Mesenchymal stem cell (in vitro differentiated cells and primary cell): ENCODE measurements around the gene CBLN3.

Experiments used
- DNase-seq: peaks from one replicate; pipeline ENCODE4 v3.0.0-alpha.2; 2013
- H2AFZ ChIP-seq: one replicate; pipeline ENCODE4 v1.6.1; 2013; ENCODE audit warnings: low read depth, mild to moderate bottlenecking, control low read depth, inconsistent platforms, low read length, moderate library complexity
- H2AK5ac ChIP-seq: 2 replicates; pipeline ENCODE4 v1.6.1; 2013; ENCODE audit warnings: low read length, moderate library complexity, mild to moderate bottlenecking, inconsistent platforms; ENCODE audit not compliant: severe bottlenecking
- H2BK120ac ChIP-seq: one replicate; pipeline ENCODE4 v1.6.1; 2013; ENCODE audit warnings: low read depth, mild to moderate bottlenecking, inconsistent platforms, low read length, moderate library complexity
- H2BK12ac ChIP-seq, 2 experiments: one replicate each; pipeline ENCODE4 v1.6.1; 2013; ENCODE audit warnings: inconsistent platforms in 2 of 2, low read length in 2 of 2, mild to moderate bottlenecking in 2 of 2, moderate library complexity in 2 of 2, control low read depth in 1 of 2
- H2BK15ac ChIP-seq: one replicate; pipeline ENCODE4 v1.6.1; 2013; ENCODE audit warnings: mild to moderate bottlenecking, low read depth, inconsistent platforms; ENCODE audit not compliant: poor library complexity, severe bottlenecking
- H2BK5ac ChIP-seq: 2 replicates; pipeline ENCODE4 v1.6.1; 2013; ENCODE audit warnings: low read depth, mild to moderate bottlenecking, low read length, control low read depth, inconsistent platforms; ENCODE audit not compliant: poor library complexity, severe bottlenecking
- H3K14ac ChIP-seq, 2 experiments: one replicate each; pipeline ENCODE4 v1.6.1; 2013; ENCODE audit warnings: inconsistent platforms in 2 of 2, low read length in 2 of 2, control low read depth in 1 of 2, mild to moderate bottlenecking in 1 of 2, moderate library complexity in 1 of 2
- H3K18ac ChIP-seq, 2 experiments: one replicate each; pipeline ENCODE4 v1.6.1; 2013; ENCODE audit warnings: inconsistent platforms in 2 of 2, low read length in 2 of 2, control low read depth in 1 of 2, low read depth in 1 of 2, mild to moderate bottlenecking in 1 of 2
- H3K23ac ChIP-seq, 2 experiments: one replicate each; pipeline ENCODE4 v1.6.1; 2013; ENCODE audit warnings: inconsistent platforms in 2 of 2, low read length in 2 of 2, mild to moderate bottlenecking in 2 of 2, moderate library complexity in 2 of 2, control low read depth in 1 of 2
- H3K27ac ChIP-seq: 2 replicates; pipeline ENCODE4 v1.5.1; 2013; ENCODE audit warnings: mild to moderate bottlenecking, moderate library complexity, low read length, control low read depth, inconsistent platforms; ENCODE audit not compliant: poor library complexity, severe bottlenecking
- H3K27me3 ChIP-seq, 2 experiments: 2 replicates each; pipeline versions ENCODE4 v1.6.1 to v1.7.0; 2013; ENCODE audit warnings: low read length in 2 of 2, mild to moderate bottlenecking in 2 of 2, moderate library complexity in 2 of 2, control low read depth in 1 of 2, inconsistent platforms in 1 of 2; ENCODE audit not compliant: control insufficient read depth in 1 of 2, insufficient read depth in 1 of 2
- H3K36me3 ChIP-seq, 2 experiments: 2 replicates each; pipeline versions ENCODE4 v1.6.1 to v1.7.0; 2013; ENCODE audit warnings: low read length in 2 of 2, control low read depth in 1 of 2, inconsistent platforms in 1 of 2, low read depth in 1 of 2, mild to moderate bottlenecking in 1 of 2; ENCODE audit not compliant: insufficient read depth in 2 of 2, control insufficient read depth in 1 of 2
- H3K4ac ChIP-seq, 2 experiments: one replicate each; pipeline ENCODE4 v1.6.1; 2013; ENCODE audit warnings: inconsistent platforms in 2 of 2, low read length in 2 of 2, mild to moderate bottlenecking in 2 of 2, moderate library complexity in 2 of 2, control low read depth in 1 of 2, low read depth in 1 of 2
- H3K4me1 ChIP-seq: 2 replicates; pipeline ENCODE4 v1.6.1; 2013; ENCODE audit warnings: low read depth, low read length, control low read depth; ENCODE audit not compliant: control insufficient read depth, insufficient read depth
- H3K4me2 ChIP-seq: 2 replicates; pipeline ENCODE4 v1.6.1; 2013; ENCODE audit warnings: low read length, mild to moderate bottlenecking, inconsistent platforms; ENCODE audit not compliant: poor library complexity, severe bottlenecking
- H3K4me3 ChIP-seq, 2 experiments: 2 replicates each; pipeline versions ENCODE4 v1.5.1 to v1.7.0; 2013; ENCODE audit warnings: low read length in 2 of 2, mild to moderate bottlenecking in 2 of 2, control low read depth in 1 of 2, low read depth in 1 of 2; ENCODE audit not compliant: insufficient read depth in 1 of 2
- H3K79me1 ChIP-seq: replicated peaks from 2 replicates; pipeline ENCODE4 v1.6.1; 2013; ENCODE audit warnings: mild to moderate bottlenecking, control low read depth, low read length, inconsistent platforms; ENCODE audit not compliant: poor library complexity, severe bottlenecking
- H3K9ac ChIP-seq: 2 replicates; pipeline ENCODE4 v1.7.0; 2013; ENCODE audit warnings: mild to moderate bottlenecking, low read length, moderate library complexity
- H3K9me3 ChIP-seq: 2 replicates; pipeline ENCODE4 v1.7.0; 2013; ENCODE audit warnings: mild to moderate bottlenecking, low read length; ENCODE audit not compliant: control insufficient read depth
- H4K8ac ChIP-seq: one replicate; pipeline ENCODE4 v1.6.1; 2013; ENCODE audit warnings: inconsistent platforms, mild to moderate bottlenecking, low read length, moderate library complexity
- H4K91ac ChIP-seq: one replicate; pipeline ENCODE4 v1.6.1; 2013; ENCODE audit warnings: mild to moderate bottlenecking, low read length, inconsistent platforms
- WGBS: methylation state at CpG from one replicate; pipeline ENCODE4 v1.1.7; 2013; ENCODE audit warnings: mixed read lengths; 5-methylcytosine and 5-hydroxymethylcytosine counted together

The CBLN3 gene

GRCh38 chr14:24441485-24441884, 12.0 kb upstream of the CBLN3 start:
- DNase-seq, result no peak
- peaks cover 25% of the 10 kb centered on the region for H3K79me1 ChIP-seq
- no peak overlapping the region for H3K14ac ChIP-seq
- no peak overlapping the region for H2BK12ac ChIP-seq
- peak overlapping the region; percentile 93 for H3K4me2 ChIP-seq
- H3K27ac ChIP-seq, result peak overlapping the region; percentile 100
- no peak overlapping the region for H2AFZ ChIP-seq
- H4K8ac ChIP-seq, result no peak overlapping the region
- peak overlapping the region; percentile 8 for H2AK5ac ChIP-seq
- peaks cover 33 to 54% of the 10 kb centered on the region in 2 experiments for H3K36me3 ChIP-seq
- H2BK120ac ChIP-seq, result no peak overlapping the region
- H3K4me1 ChIP-seq, result peaks cover 12% of the 10 kb centered on the region
- peak overlapping the region; percentile 29 for H4K91ac ChIP-seq
- 30% methylated on average over 3 of the region's 5 CpGs for WGBS
- H3K27me3 ChIP-seq, result no peaks in the 10 kb centered on the region
- H3K9ac ChIP-seq, result peak overlapping the region; percentile 99
- no peak overlapping the region for H3K18ac ChIP-seq
- H3K4me3 ChIP-seq, result peak overlapping the region in 1 of 2 experiments; percentile 84
- no peak overlapping the region for H3K23ac ChIP-seq
- peak overlapping the region in 1 of 2 experiments; percentile 30 for H3K4ac ChIP-seq
- H2BK15ac ChIP-seq, result no peak overlapping the region
- H2BK5ac ChIP-seq, result no peak overlapping the region
- no peaks in the 10 kb centered on the region for H3K9me3 ChIP-seq

- peak overlapping the region in 1 of 2 experiments; percentile 84 for H3K4me3 ChIP-seq
- H2BK15ac ChIP-seq, result no peak overlapping the region
- peaks cover 40 to 61% of the 10 kb centered on the region in 2 experiments for H3K36me3 ChIP-seq
- no peak overlapping the region for H3K4me2 ChIP-seq
- H3K79me1 ChIP-seq, result peaks cover 25% of the 10 kb centered on the region
- H3K4me1 ChIP-seq, result peaks cover 15% of the 10 kb centered on the region
- no peak overlapping the region for H3K14ac ChIP-seq
- no peak overlapping the region for H3K18ac ChIP-seq
- H2BK5ac ChIP-seq, result no peak overlapping the region
- peak overlapping the region; percentile 99 for H3K9ac ChIP-seq
- H2AFZ ChIP-seq, result no peak overlapping the region
- no peak overlapping the region for H2BK120ac ChIP-seq
- H3K27ac ChIP-seq, result no peak overlapping the region
- H3K23ac ChIP-seq, result no peak overlapping the region
- H3K9me3 ChIP-seq, result no peaks in the 10 kb centered on the region
- WGBS, result 98% methylated on average over 6 of the region's 8 CpGs
- peak overlapping the region; percentile 31 for H2AK5ac ChIP-seq
- no peak overlapping the region for H4K8ac ChIP-seq
- H2BK12ac ChIP-seq, result peak overlapping the region in 1 of 2 experiments; percentile 43
- no peak overlapping the region for H3K4ac ChIP-seq
- no peak for DNase-seq
- H3K27me3 ChIP-seq, result no peaks in the 10 kb centered on the region
- H4K91ac ChIP-seq, result no peak overlapping the region
Measured at GRCh38 chr14:24440606-24441399, 11.3 kb upstream of the CBLN3 start.

GRCh38 chr14:24439830-24440605, 10.6 kb upstream of the CBLN3 start:
- no peaks in the 10 kb centered on the region for H3K9me3 ChIP-seq
- H2BK12ac ChIP-seq, result peak overlapping the region in 1 of 2 experiments; percentile 6
- no peak overlapping the region for H3K4me3 ChIP-seq
- H3K79me1 ChIP-seq, result peaks cover 28% of the 10 kb centered on the region
- H2BK120ac ChIP-seq, result no peak overlapping the region
- H3K27ac ChIP-seq, result no peak overlapping the region
- H2AK5ac ChIP-seq, result no peak overlapping the region
- no peak overlapping the region for H3K23ac ChIP-seq
- no peaks in the 10 kb centered on the region for H3K27me3 ChIP-seq
- H4K91ac ChIP-seq, result peak overlapping the region; percentile 25
- 89% methylated on average over 15 of the region's 15 CpGs for WGBS
- H2BK15ac ChIP-seq, result no peak overlapping the region
- no peak overlapping the region for H3K18ac ChIP-seq
- H2AFZ ChIP-seq, result no peak overlapping the region
- H3K4ac ChIP-seq, result no peak overlapping the region
- H3K4me2 ChIP-seq, result no peak overlapping the region
- H3K4me1 ChIP-seq, result peaks cover 15% of the 10 kb centered on the region
- peak overlapping the region; percentile 99 for H3K9ac ChIP-seq
- H4K8ac ChIP-seq, result peak overlapping the region; percentile 5
- no peak overlapping the region for H3K14ac ChIP-seq
- no peak for DNase-seq
- H3K36me3 ChIP-seq, result peaks cover 45 to 69% of the 10 kb centered on the region in 2 experiments
- H2BK5ac ChIP-seq, result no peak overlapping the region

- Histone ChIP-seq H4K8ac (no peak overlapping the region), H2BK5ac (no peak overlapping the region), H3K36me3 (peaks cover 45 to 73% of the 10 kb centered on the region in 2 experiments), H3K4me2 (no peak overlapping the region), H2BK15ac (no peak overlapping the region), H3K27ac (no peak overlapping the region), H3K4me1 (peaks cover 15% of the 10 kb centered on the region), H3K79me1 (peaks cover 28% of the 10 kb centered on the region), H3K4ac (no peak overlapping the region), H3K9ac (peak overlapping the region; percentile 99), H3K27me3 (no peaks in the 10 kb centered on the region), H2BK120ac (no peak overlapping the region), H2AFZ (no peak overlapping the region), H3K4me3 (no peak overlapping the region), H2BK12ac (no peak overlapping the region), H3K9me3 (no peaks in the 10 kb centered on the region), H4K91ac (no peak overlapping the region), H3K18ac (no peak overlapping the region), H3K14ac (no peak overlapping the region), H3K23ac (no peak overlapping the region), H2AK5ac (no peak overlapping the region)
- DNase-seq, result no peak
- 100% methylated on average over 1 of the region's 1 CpG for WGBS
Measured at GRCh38 chr14:24439257-24439656, 9.8 kb upstream of the CBLN3 start.
